SK-N-SH (cell line): ENCODE data around the gene MEG3.

Source experiments
- CHD2 ChIP-seq: fragments of 150-350 bp; IDR thresholded peaks from 2 replicates; pipeline ENCODE4 v1.6.1; 2018; ENCODE audit warnings: low read length; ENCODE audit not compliant: partially characterized antibody
- RAD21 ChIP-seq: IDR thresholded peaks from 2 replicates; pipeline ENCODE4 v1.6.1; 2012; ENCODE audit warnings: mild to moderate bottlenecking, low read length
- RFX5 ChIP-seq: IDR thresholded peaks from 2 replicates; pipeline ENCODE4 v1.6.1; 2012; ENCODE audit warnings: mild to moderate bottlenecking, improper control_type of control experiment, low read length
- TF ChIP-seq, protein P1 (sequence below): fragments of 200-600 bp; sonication (generic); IDR thresholded peaks from 2 replicates; pipeline ENCODE4 v1.6.1; 2017; ENCODE audit warnings: antibody characterized with exemption, mild to moderate bottlenecking, moderate library complexity
- TF ChIP-seq, protein P2 (sequence below): IDR thresholded peaks from 2 replicates; pipeline ENCODE4 v1.6.1; 2012; ENCODE audit warnings: mild to moderate bottlenecking, low read depth, low read length, moderate library complexity
- TF ChIP-seq, protein P3 (sequence below): IDR thresholded peaks from 2 replicates; pipeline ENCODE4 v1.4.0; 2012; ENCODE audit warnings: low read depth

DNA sequence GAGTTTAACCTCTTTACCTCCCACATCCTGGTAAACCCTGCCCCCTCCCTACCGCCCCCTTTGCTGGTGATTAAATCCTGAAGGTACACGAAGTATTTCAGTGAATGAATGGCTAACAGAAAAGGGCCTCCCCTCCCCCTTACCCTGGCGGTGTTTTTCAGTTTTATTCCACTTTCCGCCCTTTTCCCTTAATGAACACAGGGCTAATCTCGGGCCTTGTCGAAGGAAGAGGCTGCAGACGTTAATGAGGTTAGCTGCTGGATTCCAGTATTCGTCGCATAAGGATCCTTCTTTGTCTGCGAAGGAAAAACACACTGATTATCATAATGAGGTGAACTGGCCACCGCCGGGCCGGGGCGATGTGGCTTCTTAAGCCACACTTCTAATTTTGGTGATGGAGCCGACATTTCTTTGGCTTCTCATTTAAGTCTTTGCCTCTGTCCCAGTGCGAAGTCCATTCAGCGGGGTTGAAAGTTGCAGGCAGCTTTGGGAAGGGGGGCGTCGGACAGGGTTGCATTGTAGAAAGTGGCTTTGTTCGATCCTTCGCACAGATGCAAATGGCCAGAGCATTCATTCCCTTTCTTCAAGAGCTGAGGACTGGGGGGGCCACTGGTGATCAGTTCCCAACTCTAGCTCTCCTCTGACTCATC, 6.5 kb downstream of the MEG3 start:
- TF ChIP-seq, protein P1, sequence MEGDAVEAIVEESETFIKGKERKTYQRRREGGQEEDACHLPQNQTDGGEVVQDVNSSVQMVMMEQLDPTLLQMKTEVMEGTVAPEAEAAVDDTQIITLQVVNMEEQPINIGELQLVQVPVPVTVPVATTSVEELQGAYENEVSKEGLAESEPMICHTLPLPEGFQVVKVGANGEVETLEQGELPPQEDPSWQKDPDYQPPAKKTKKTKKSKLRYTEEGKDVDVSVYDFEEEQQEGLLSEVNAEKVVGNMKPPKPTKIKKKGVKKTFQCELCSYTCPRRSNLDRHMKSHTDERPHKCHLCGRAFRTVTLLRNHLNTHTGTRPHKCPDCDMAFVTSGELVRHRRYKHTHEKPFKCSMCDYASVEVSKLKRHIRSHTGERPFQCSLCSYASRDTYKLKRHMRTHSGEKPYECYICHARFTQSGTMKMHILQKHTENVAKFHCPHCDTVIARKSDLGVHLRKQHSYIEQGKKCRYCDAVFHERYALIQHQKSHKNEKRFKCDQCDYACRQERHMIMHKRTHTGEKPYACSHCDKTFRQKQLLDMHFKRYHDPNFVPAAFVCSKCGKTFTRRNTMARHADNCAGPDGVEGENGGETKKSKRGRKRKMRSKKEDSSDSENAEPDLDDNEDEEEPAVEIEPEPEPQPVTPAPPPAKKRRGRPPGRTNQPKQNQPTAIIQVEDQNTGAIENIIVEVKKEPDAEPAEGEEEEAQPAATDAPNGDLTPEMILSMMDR: no peak
- no peak for TF ChIP-seq RAD21
- TF ChIP-seq RFX5: no peak
- TF ChIP-seq, protein P2, sequence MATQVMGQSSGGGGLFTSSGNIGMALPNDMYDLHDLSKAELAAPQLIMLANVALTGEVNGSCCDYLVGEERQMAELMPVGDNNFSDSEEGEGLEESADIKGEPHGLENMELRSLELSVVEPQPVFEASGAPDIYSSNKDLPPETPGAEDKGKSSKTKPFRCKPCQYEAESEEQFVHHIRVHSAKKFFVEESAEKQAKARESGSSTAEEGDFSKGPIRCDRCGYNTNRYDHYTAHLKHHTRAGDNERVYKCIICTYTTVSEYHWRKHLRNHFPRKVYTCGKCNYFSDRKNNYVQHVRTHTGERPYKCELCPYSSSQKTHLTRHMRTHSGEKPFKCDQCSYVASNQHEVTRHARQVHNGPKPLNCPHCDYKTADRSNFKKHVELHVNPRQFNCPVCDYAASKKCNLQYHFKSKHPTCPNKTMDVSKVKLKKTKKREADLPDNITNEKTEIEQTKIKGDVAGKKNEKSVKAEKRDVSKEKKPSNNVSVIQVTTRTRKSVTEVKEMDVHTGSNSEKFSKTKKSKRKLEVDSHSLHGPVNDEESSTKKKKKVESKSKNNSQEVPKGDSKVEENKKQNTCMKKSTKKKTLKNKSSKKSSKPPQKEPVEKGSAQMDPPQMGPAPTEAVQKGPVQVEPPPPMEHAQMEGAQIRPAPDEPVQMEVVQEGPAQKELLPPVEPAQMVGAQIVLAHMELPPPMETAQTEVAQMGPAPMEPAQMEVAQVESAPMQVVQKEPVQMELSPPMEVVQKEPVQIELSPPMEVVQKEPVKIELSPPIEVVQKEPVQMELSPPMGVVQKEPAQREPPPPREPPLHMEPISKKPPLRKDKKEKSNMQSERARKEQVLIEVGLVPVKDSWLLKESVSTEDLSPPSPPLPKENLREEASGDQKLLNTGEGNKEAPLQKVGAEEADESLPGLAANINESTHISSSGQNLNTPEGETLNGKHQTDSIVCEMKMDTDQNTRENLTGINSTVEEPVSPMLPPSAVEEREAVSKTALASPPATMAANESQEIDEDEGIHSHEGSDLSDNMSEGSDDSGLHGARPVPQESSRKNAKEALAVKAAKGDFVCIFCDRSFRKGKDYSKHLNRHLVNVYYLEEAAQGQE: no peak
- TF ChIP-seq, protein P3, sequence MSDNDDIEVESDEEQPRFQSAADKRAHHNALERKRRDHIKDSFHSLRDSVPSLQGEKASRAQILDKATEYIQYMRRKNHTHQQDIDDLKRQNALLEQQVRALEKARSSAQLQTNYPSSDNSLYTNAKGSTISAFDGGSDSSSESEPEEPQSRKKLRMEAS: no peak
- no peak for TF ChIP-seq CHD2
